Activated CD4-positive, alpha-beta T cell treated with anti-CD3 and anti-CD28 coated beads for 36 hours (primary cell): ENCODE results near the gene PMCH. TPM values are rescaled to one million over a fixed set of nuclear protein-coding genes. Genes with fewer than 3 reads are reported as not detected.

Source experiments
- total RNA-seq, 2 experiments: library from RNA; stranded (reverse); gene quantifications; one replicate each; pipeline ENCODE4 v1.2.3, GENCODE V29; 2021

The PMCH gene
- total RNA-seq, 2 experiments from 2014 or later: 0.57 TPM; not detected in 1

Other genes starting within 250 kb of the PMCH start
- gene WASHC3, start 135.8 kb downstream of the PMCH start, total RNA-seq: 10 to 100 TPM; 36.1 to 64.4 TPM
- gene NUP37, start 77.7 kb downstream of the PMCH start, total RNA-seq: 100 to 1,000 TPM; 100 to 108 TPM
- 10 to 100 TPM; 21.7 to 26.4 TPM for gene PARPBP, start 77.7 kb downstream of the PMCH start, total RNA-seq